HEK293 (cell line): ENCODE data around the gene HTATIP2.

Source experiments
- CTCF ChIA-PET: fragments of 350-600 bp; formaldehyde crosslinking; extraction: SDS; loops from one replicate; lab custom pipeline; 2021; ENCODE audit warnings: antibody characterized with exemption; lab: Yijun Ruan, JAX
- POLR2A ChIA-PET: fragments of 300-600 bp; formaldehyde crosslinking; extraction: SDS; loops from one replicate; lab custom pipeline; 2020; ENCODE audit warnings: antibody characterized with exemption, inconsistent platforms; lab: Yijun Ruan, JAX
- H3K27ac ChIP-seq: fragments of 200-500 bp; sonication (Bioruptor generic); 2 replicates; pipeline ENCODE4 v1.5.1; 2014; ENCODE audit warnings: low read depth, low read length, control low read depth, inconsistent platforms; ENCODE audit errors: extremely low read depth
- H3K36me3 ChIP-seq, 2 experiments: fragments of 200-500 bp in 1 of 2; sonication (Bioruptor generic) in 1 of 2; 1 replicate in 1 of 2; 2 replicates in 1 of 2; pipeline ENCODE4 v1.5.1; 2014 to 2017; ENCODE audit warnings: inconsistent platforms in 2 of 2, low read length in 2 of 2; ENCODE audit not compliant: control insufficient read depth in 2 of 2, insufficient read depth in 1 of 2
- H3K4me1 ChIP-seq: fragments of 200-500 bp; sonication (Bioruptor generic); 2 replicates; pipeline ENCODE4 v1.5.1; 2014; ENCODE audit warnings: mild to moderate bottlenecking, low read length, inconsistent platforms; ENCODE audit not compliant: control insufficient read depth, insufficient read depth
- H3K4me3 ChIP-seq: 2 replicates; pipeline ENCODE4 v1.5.1; 2011; ENCODE audit warnings: low read depth, mild to moderate bottlenecking, control low read depth, low read length, moderate library complexity
- H3K9me3 ChIP-seq: fragments of 200-500 bp; sonication (Bioruptor generic); 2 replicates; pipeline ENCODE4 v1.5.1; 2014; ENCODE audit warnings: low read depth, low read length, inconsistent platforms; ENCODE audit not compliant: control insufficient read depth, insufficient read depth
- IKZF3 ChIP-seq: fragments of 450-650 bp; IDR thresholded peaks from 2 replicates; pipeline ENCODE4 v1.5.0; 2018; ENCODE audit warnings: missing biosample characterization, mild to moderate bottlenecking, missing genetic modification characterization, moderate library complexity
- KLF16 ChIP-seq: fragments of 450-650 bp; formaldehyde crosslinking; IDR thresholded peaks from 2 replicates; pipeline ENCODE4 v1.5.1; 2017; ENCODE audit warnings: missing biosample characterization, missing genetic modification characterization
- MYNN ChIP-seq: fragments of 450-650 bp; formaldehyde crosslinking; IDR thresholded peaks from 2 replicates; pipeline ENCODE4 v1.5.1; 2016; ENCODE audit warnings: missing biosample characterization, missing genetic modification characterization, borderline replicate concordance
- OVOL3 ChIP-seq: fragments of 450-650 bp; formaldehyde crosslinking; IDR thresholded peaks from 2 replicates; pipeline ENCODE4 v1.5.1; 2016; ENCODE audit warnings: missing biosample characterization, missing genetic modification characterization
- SALL2 ChIP-seq: fragments of 450-650 bp; formaldehyde crosslinking; IDR thresholded peaks from 2 replicates; pipeline ENCODE4 v1.5.0; 2017; ENCODE audit warnings: missing biosample characterization, mild to moderate bottlenecking, missing genetic modification characterization, borderline replicate concordance
- SCRT2 ChIP-seq: fragments of 450-650 bp; formaldehyde crosslinking; IDR thresholded peaks from 2 replicates; pipeline ENCODE4 v1.5.1; 2016; ENCODE audit warnings: missing biosample characterization, missing genetic modification characterization
- ZNF121 ChIP-seq: fragments of 450-650 bp; formaldehyde crosslinking; IDR thresholded peaks from 2 replicates; pipeline ENCODE4 v1.5.1; 2016; ENCODE audit warnings: missing biosample characterization, missing genetic modification characterization
- ZNF140 ChIP-seq: fragments of 450-650 bp; formaldehyde crosslinking; IDR thresholded peaks from 2 replicates; pipeline ENCODE4 v1.5.1; 2016; ENCODE audit warnings: missing biosample characterization, missing genetic modification characterization
- ZNF280C ChIP-seq: fragments of 450-650 bp; formaldehyde crosslinking; IDR thresholded peaks from 2 replicates; pipeline ENCODE4 v1.5.1; 2016; ENCODE audit warnings: missing biosample characterization, missing genetic modification characterization
- ZNF302 ChIP-seq: fragments of 450-650 bp; formaldehyde crosslinking; IDR thresholded peaks from 2 replicates; pipeline ENCODE4 v1.5.1; 2016; ENCODE audit warnings: missing biosample characterization, missing genetic modification characterization, low read depth
- ZNF366 ChIP-seq: fragments of 450-650 bp; formaldehyde crosslinking; conservative IDR thresholded peaks from 2 replicates; pipeline ENCODE4 v1.5.1; 2016; ENCODE audit warnings: missing biosample characterization, missing genetic modification characterization
- ZNF501 ChIP-seq: fragments of 450-650 bp; formaldehyde crosslinking; IDR thresholded peaks from 2 replicates; pipeline ENCODE4 v1.5.1; 2016; ENCODE audit warnings: missing biosample characterization, missing genetic modification characterization
- ZNF518A ChIP-seq: fragments of 450-650 bp; formaldehyde crosslinking; conservative IDR thresholded peaks from 2 replicates; pipeline ENCODE4 v1.5.1; 2016; ENCODE audit warnings: low read depth, missing biosample characterization, missing genetic modification characterization
- ZNF623 ChIP-seq: fragments of 450-650 bp; formaldehyde crosslinking; IDR thresholded peaks from 2 replicates; pipeline ENCODE4 v1.5.1; 2016; ENCODE audit warnings: missing biosample characterization, missing genetic modification characterization
- ZNF654 ChIP-seq: fragments of 450-650 bp; formaldehyde crosslinking; IDR thresholded peaks from 2 replicates; pipeline ENCODE4 v1.5.1; 2016; ENCODE audit warnings: low read depth, missing biosample characterization, missing genetic modification characterization
- ZNF670 ChIP-seq: fragments of 450-650 bp; formaldehyde crosslinking; IDR thresholded peaks from 2 replicates; pipeline ENCODE4 v1.5.1; 2016; ENCODE audit warnings: missing biosample characterization, missing genetic modification characterization, low read depth
- ZNF776 ChIP-seq: fragments of 450-650 bp; formaldehyde crosslinking; IDR thresholded peaks from 2 replicates; pipeline ENCODE4 v1.5.0; 2017; ENCODE audit warnings: missing biosample characterization, missing genetic modification characterization, borderline replicate concordance
- ZNF843 ChIP-seq: fragments of 450-650 bp; formaldehyde crosslinking; IDR thresholded peaks from 2 replicates; pipeline ENCODE4 v1.5.1; 2016; ENCODE audit warnings: missing biosample characterization, missing genetic modification characterization

Gene HTATIP2

GRCh38 chr11:20417771-20418170 lies 54.3 kb downstream of the HTATIP2 start:
- Histone ChIP-seq H3K4me3 (no peak overlapping the region), H3K36me3 (peaks cover 0 to 67% of the 10 kb centered on the region in 2 experiments; a peak in 1 of 3 replicates), H3K4me1 (no peaks in the 10 kb centered on the region), H3K27ac (no peak overlapping the region), H3K9me3 (no peaks in the 10 kb centered on the region)
- POLR2A ChIA-PET, result no interaction called here
- TF ChIP-seq ZNF140 (tag by site-specific recombination) (no peak), ZNF302 (tag by site-specific recombination) (no peak), ZNF121 (no peak), ZNF518A (tag by site-specific recombination) (no peak), ZNF654 (tag by site-specific recombination) (no peak), ZNF670 (tag by site-specific recombination) (no peak), KLF16 (tag by site-specific recombination) (no peak), OVOL3 (tag by site-specific recombination) (no peak), ZNF843 (tag by site-specific recombination) (no peak), MYNN (no peak), ZNF623 (tag by site-specific recombination) (no peak), ZNF501 (tag by site-specific recombination) (no peak), ZNF776 (tag by site-specific recombination) (no peak)
- CTCF ChIA-PET, result interaction anchor here (0.7 kb wide), 1 partner anchor 185 kb away, joined by 3 read pairs; no protein-coding TSS in a partner anchor

GRCh38 chr11:20421946-20422345 lies 58.4 kb downstream of the HTATIP2 start:
- no peaks in the 10 kb centered on the region for H3K9me3 ChIP-seq
- no peak for TF ChIP-seq ZNF280C (tag by site-specific recombination)
- no peak for TF ChIP-seq SCRT2 (tag by site-specific recombination)
- CTCF ChIA-PET, result interaction anchor here (0.9 kb wide), 1 partner anchor 188 kb away, joined by 6 read pairs; no protein-coding TSS in a partner anchor
- H3K4me1 ChIP-seq, result no peaks in the 10 kb centered on the region
- POLR2A ChIA-PET, result no interaction called here
- no peak overlapping the region for H3K4me3 ChIP-seq
- no peak overlapping the region for H3K27ac ChIP-seq
- H3K36me3 ChIP-seq, result peaks cover 0 to 43% of the 10 kb centered on the region in 2 experiments; a peak in 1 of 3 replicates

GRCh38 chr11:20429216-20429615 lies 65.7 kb downstream of the HTATIP2 start:
- H3K36me3 ChIP-seq, result peaks cover 0 to 7% of the 10 kb centered on the region in 2 experiments; a peak in 1 of 3 replicates
- CTCF ChIA-PET, result no interaction called here

More at GRCh38 chr11:20429216-20429615, 65.7 kb downstream of the HTATIP2 start:
- TF ChIP-seq SALL2 (tag by site-specific recombination) (no peak), IKZF3 (no peak), ZNF366 (tag by site-specific recombination) (no peak)
- no peaks in the 10 kb centered on the region for H3K9me3 ChIP-seq
- no peak overlapping the region for H3K4me3 ChIP-seq
- POLR2A ChIA-PET, result no interaction called here
- H3K4me1 ChIP-seq, result no peaks in the 10 kb centered on the region
- no peak overlapping the region for H3K27ac ChIP-seq
